HepG2 (cell line): ENCODE measurements around the gene RAP2A. TPM values are rescaled to one million over a fixed set of nuclear protein-coding genes. Genes with fewer than 3 reads are reported as not detected.

ENCODE experiments used
- ETV5 ChIP-seq: IDR thresholded peaks from 2 replicates; pipeline ENCODE4 v1.6.1; 2018; ENCODE audit warnings: missing biosample characterization, missing genetic modification reagents, inconsistent platforms, borderline replicate concordance
- KMT2A ChIP-seq: sonication (generic); formaldehyde crosslinking; IDR thresholded peaks from 2 replicates; pipeline ENCODE4 v1.4.0; 2020; ENCODE audit warnings: missing genetic modification reagents
- MAF1 ChIP-seq: sonication (generic); formaldehyde crosslinking; IDR thresholded peaks from 2 replicates; pipeline ENCODE4 v1.5.0; 2020; ENCODE audit warnings: missing genetic modification reagents, borderline replicate concordance
- MTA1 ChIP-seq: sonication (generic); formaldehyde crosslinking; IDR thresholded peaks from 2 replicates; pipeline ENCODE4 v1.4.0; 2020; ENCODE audit warnings: missing genetic modification reagents, mild to moderate bottlenecking, borderline replicate concordance
- NCOR1 ChIP-seq: fragments of 200-600 bp; sonication (generic); IDR thresholded peaks from 2 replicates; pipeline ENCODE4 v1.7.0; 2017; ENCODE audit warnings: antibody characterized with exemption, low read length, borderline replicate concordance
- PAXIP1 ChIP-seq: sonication (generic); formaldehyde crosslinking; conservative IDR thresholded peaks from 2 replicates; pipeline ENCODE4 v1.4.0; 2020; ENCODE audit warnings: mild to moderate bottlenecking, missing genetic modification reagents, moderate library complexity
- TEAD3 ChIP-seq: optimal IDR thresholded peaks from 2 replicates; pipeline ENCODE3; 2016; ENCODE audit warnings: borderline replicate concordance
- THAP11 ChIP-seq: IDR thresholded peaks from 2 replicates; pipeline ENCODE4 v1.6.1; 2016; ENCODE audit warnings: missing biosample characterization, missing genetic modification reagents
- UBTF ChIP-seq: sonication (generic); formaldehyde crosslinking; IDR thresholded peaks from 2 replicates; pipeline ENCODE4 v1.4.0; 2020; ENCODE audit warnings: mild to moderate bottlenecking, missing genetic modification reagents
- ZKSCAN1 ChIP-seq: fragments of 150-350 bp; IDR thresholded peaks from 2 replicates; pipeline ENCODE4 v1.6.1; 2014; ENCODE audit warnings: low read length
- ZNF12 ChIP-seq: sonication (generic); formaldehyde crosslinking; IDR thresholded peaks from 2 replicates; pipeline ENCODE4 v1.5.0; 2020; ENCODE audit warnings: missing genetic modification reagents
- ZNF329 ChIP-seq: sonication (generic); formaldehyde crosslinking; IDR thresholded peaks from 2 replicates; pipeline ENCODE4 v1.9.0; 2021; ENCODE audit warnings: low read depth, mild to moderate bottlenecking, missing genetic modification reagents
- ZNF44 ChIP-seq: sonication (generic); formaldehyde crosslinking; IDR thresholded peaks from 2 replicates; pipeline ENCODE4 v1.5.1; 2020; ENCODE audit warnings: mild to moderate bottlenecking, missing genetic modification reagents
- ZNF747 ChIP-seq: sonication (generic); formaldehyde crosslinking; IDR thresholded peaks from 2 replicates; pipeline ENCODE4 v1.8.1; 2023; ENCODE audit warnings: missing genetic modification reagents, mild to moderate bottlenecking, borderline replicate concordance
- ZNF75D ChIP-seq: sonication (generic); formaldehyde crosslinking; IDR thresholded peaks from 2 replicates; pipeline ENCODE4 v1.8.1; 2023; ENCODE audit warnings: missing genetic modification reagents, mild to moderate bottlenecking, borderline replicate concordance
- ZNF772 ChIP-seq: sonication (generic); formaldehyde crosslinking; IDR thresholded peaks from 2 replicates; pipeline ENCODE4 v1.5.0; 2020; ENCODE audit warnings: mild to moderate bottlenecking, missing genetic modification reagents
- ZUFSP ChIP-seq: sonication (generic); formaldehyde crosslinking; IDR thresholded peaks from 2 replicates; pipeline ENCODE4 v1.9.0; 2021; ENCODE audit warnings: missing genetic modification reagents, mild to moderate bottlenecking, borderline replicate concordance
- polyA plus RNA-seq, 8 experiments: library from polyadenylated mRNA; depleted of rRNA in 3 of 8; stranded (reverse) in 7 of 8; unstranded in 1 of 8; fragments of >200 nt; fragmentation: Illumina TruSeq in 4 of 8; extraction: Trizol in 4 of 8; gene quantifications; 2 replicates each; pipeline versions ENCODE4 v1.2.1 to v1.2.3, GENCODE V29; 2011 to 2016; ENCODE audit warnings: low read depth in 4 of 8, missing spikeins in 1 of 8, mixed read lengths in 1 of 8; ENCODE audit not compliant: insufficient read depth in 1 of 8
- total RNA-seq, 5 experiments: library from RNA; depleted of rRNA; stranded (reverse); fragments of >200 nt; fragmentation: Illumina TruSeq; extraction: Trizol; gene quantifications; 2 replicates each; pipeline ENCODE4 v1.2.3, GENCODE V29; 2016; ENCODE audit warnings: low read depth in 1 of 5
- TF ChIP-seq, protein P1 (sequence below): IDR thresholded peaks from 2 replicates; pipeline ENCODE4 v1.6.1; 2016; ENCODE audit warnings: low read depth, missing genetic modification reagents, missing compliant biosample characterization

The RAP2A gene
- total and polyA plus RNA-seq, 2 of the 13 experiments (the other 11 are each of a cell fraction or from before 2014, with no cell fraction given), result 9.9 to 23.1 TPM

DNA sequence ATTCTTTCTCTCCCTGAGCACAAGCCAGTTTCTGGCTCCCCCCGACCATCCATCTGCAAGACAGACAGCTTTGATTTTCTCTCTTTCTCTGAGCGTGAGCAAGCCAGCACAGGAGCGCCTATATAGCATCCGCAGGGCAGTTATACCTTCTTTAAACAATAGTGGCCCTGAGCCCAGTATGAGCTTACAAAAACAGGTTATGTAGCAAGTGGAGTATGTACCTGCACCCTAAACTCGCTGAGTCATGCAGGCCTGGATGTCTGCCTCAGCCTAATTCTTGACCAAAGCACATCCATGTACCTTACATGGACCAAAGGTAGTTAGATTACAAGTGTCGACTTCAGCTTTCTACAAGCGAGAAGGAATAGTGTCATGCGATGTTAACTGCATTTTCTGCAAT is 61.7 kb downstream of the RAP2A start (continued):
- TF ChIP-seq ZNF329 (CRISPR knock-in tag) (no peak), PAXIP1 (CRISPR knock-in tag) (peak; percentile 21; the same call in 1 of the 2 replicates), ZNF772 (CRISPR knock-in tag) (no peak), ZNF44 (CRISPR knock-in tag) (no peak), ZNF747 (no peak), ZNF12 (CRISPR knock-in tag) (no peak), TEAD3 (CRISPR knock-in tag) (peak; percentile 41), ZNF75D (CRISPR knock-in tag) (no peak), UBTF (CRISPR knock-in tag) (no peak), KMT2A (no peak), MAF1 (no peak), THAP11 (CRISPR knock-in tag) (no peak), ETV5 (CRISPR knock-in tag) (no peak), MTA1 (CRISPR knock-in tag) (no peak), ZKSCAN1 (no peak), ZUFSP (no peak), NCOR1 (no peak)
- TF ChIP-seq, protein P1, sequence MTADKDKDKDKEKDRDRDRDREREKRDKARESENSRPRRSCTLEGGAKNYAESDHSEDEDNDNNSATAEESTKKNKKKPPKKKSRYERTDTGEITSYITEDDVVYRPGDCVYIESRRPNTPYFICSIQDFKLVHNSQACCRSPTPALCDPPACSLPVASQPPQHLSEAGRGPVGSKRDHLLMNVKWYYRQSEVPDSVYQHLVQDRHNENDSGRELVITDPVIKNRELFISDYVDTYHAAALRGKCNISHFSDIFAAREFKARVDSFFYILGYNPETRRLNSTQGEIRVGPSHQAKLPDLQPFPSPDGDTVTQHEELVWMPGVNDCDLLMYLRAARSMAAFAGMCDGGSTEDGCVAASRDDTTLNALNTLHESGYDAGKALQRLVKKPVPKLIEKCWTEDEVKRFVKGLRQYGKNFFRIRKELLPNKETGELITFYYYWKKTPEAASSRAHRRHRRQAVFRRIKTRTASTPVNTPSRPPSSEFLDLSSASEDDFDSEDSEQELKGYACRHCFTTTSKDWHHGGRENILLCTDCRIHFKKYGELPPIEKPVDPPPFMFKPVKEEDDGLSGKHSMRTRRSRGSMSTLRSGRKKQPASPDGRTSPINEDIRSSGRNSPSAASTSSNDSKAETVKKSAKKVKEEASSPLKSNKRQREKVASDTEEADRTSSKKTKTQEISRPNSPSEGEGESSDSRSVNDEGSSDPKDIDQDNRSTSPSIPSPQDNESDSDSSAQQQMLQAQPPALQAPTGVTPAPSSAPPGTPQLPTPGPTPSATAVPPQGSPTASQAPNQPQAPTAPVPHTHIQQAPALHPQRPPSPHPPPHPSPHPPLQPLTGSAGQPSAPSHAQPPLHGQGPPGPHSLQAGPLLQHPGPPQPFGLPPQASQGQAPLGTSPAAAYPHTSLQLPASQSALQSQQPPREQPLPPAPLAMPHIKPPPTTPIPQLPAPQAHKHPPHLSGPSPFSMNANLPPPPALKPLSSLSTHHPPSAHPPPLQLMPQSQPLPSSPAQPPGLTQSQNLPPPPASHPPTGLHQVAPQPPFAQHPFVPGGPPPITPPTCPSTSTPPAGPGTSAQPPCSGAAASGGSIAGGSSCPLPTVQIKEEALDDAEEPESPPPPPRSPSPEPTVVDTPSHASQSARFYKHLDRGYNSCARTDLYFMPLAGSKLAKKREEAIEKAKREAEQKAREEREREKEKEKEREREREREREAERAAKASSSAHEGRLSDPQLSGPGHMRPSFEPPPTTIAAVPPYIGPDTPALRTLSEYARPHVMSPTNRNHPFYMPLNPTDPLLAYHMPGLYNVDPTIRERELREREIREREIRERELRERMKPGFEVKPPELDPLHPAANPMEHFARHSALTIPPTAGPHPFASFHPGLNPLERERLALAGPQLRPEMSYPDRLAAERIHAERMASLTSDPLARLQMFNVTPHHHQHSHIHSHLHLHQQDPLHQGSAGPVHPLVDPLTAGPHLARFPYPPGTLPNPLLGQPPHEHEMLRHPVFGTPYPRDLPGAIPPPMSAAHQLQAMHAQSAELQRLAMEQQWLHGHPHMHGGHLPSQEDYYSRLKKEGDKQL, result no peak
